RWPE1 (cell line): ENCODE data around the gene HMOX1.

Experiments
- CTCF ChIA-PET: fragments of 350-600 bp; sonication (Branson Sonifier 250); formaldehyde crosslinking; extraction: SDS; loops from one replicate; lab custom pipeline; 2021; lab: Yijun Ruan, JAX
- POLR2A ChIA-PET: fragments of 400-600 bp; formaldehyde crosslinking; extraction: SDS; loops from one replicate; lab custom pipeline; 2020; ENCODE audit warnings: antibody characterized with exemption; ENCODE audit not compliant: low non-redundant PET; lab: Yijun Ruan, JAX
- DNase-seq: peaks from one replicate; pipeline ENCODE4 v3.0.0; 2012; ENCODE audit warnings: low spot score
- H3K27ac ChIP-seq: fragments of 450-650 bp; 2 replicates; pipeline ENCODE4 v1.5.1; 2017
- TF ChIP-seq, protein P1 (sequence below): fragments of 450-650 bp; conservative IDR thresholded peaks from 2 replicates; pipeline ENCODE4 v1.5.1; 2017; ENCODE audit warnings: low read depth, mild to moderate bottlenecking

The HMOX1 gene

GRCh38 chr22:35439365-35439717 is 58.4 kb downstream of the HMOX1 start:
- ChIA-PET POLR2A (no interaction called here), CTCF (no interaction called here)
- no peak overlapping the region for H3K27ac ChIP-seq
- no peak for DNase-seq
- TF ChIP-seq, protein P1, sequence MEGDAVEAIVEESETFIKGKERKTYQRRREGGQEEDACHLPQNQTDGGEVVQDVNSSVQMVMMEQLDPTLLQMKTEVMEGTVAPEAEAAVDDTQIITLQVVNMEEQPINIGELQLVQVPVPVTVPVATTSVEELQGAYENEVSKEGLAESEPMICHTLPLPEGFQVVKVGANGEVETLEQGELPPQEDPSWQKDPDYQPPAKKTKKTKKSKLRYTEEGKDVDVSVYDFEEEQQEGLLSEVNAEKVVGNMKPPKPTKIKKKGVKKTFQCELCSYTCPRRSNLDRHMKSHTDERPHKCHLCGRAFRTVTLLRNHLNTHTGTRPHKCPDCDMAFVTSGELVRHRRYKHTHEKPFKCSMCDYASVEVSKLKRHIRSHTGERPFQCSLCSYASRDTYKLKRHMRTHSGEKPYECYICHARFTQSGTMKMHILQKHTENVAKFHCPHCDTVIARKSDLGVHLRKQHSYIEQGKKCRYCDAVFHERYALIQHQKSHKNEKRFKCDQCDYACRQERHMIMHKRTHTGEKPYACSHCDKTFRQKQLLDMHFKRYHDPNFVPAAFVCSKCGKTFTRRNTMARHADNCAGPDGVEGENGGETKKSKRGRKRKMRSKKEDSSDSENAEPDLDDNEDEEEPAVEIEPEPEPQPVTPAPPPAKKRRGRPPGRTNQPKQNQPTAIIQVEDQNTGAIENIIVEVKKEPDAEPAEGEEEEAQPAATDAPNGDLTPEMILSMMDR = no peak

GRCh38 chr22:35440129-35440528 is 59.2 kb downstream of the HMOX1 start:
- DNase-seq = no peak
- H3K27ac ChIP-seq = no peak overlapping the region
- ChIA-PET POLR2A (no interaction called here), CTCF (no interaction called here)
- TF ChIP-seq, protein P1 = no peak

GRCh38 chr22:35441489-35442100 is 60.7 kb downstream of the HMOX1 start:
- CTCF ChIA-PET = no interaction called here
- peak overlapping the region; percentile 69; the same call in 1 of the 2 replicates for H3K27ac ChIP-seq
- POLR2A ChIA-PET = no interaction called here
- TF ChIP-seq, protein P1 = no peak
- no peak for DNase-seq

DNA sequence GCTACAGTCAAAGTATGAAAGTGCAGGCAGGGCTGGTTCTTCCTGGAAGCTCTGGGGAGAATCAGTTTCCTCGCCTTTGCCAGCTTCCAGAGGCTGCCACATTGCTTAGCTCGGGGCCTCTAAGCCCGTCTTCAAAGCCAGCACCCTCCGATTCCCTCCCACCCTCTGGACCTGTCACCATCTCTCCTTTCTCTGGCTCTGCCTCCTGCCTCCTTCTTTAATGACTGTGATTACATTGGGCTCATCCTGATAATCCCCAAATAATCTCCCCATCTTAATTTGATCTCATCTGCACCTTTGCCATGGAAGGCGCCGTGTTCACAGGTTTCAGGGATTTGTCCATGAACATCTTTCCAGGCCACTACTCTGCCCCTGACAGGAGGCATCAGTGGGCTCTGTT is 61.6 kb downstream of the HMOX1 start:
- TF ChIP-seq, protein P1 = no peak
- H3K27ac ChIP-seq = peak overlapping the region; percentile 69
- ChIA-PET CTCF (interaction anchor here (0.6 kb wide), 1 partner anchor 296 kb away, joined by 3 read pairs; no protein-coding TSS in a partner anchor), POLR2A (no interaction called here)
- DNase-seq = no peak

- CTCF ChIA-PET = no interaction called here
- POLR2A ChIA-PET = no interaction called here
- DNase-seq = no peak
- TF ChIP-seq, protein P1 = no peak
- H3K27ac ChIP-seq = peak overlapping the region; percentile 69
These were observed 62.4 kb downstream of the HMOX1 start for GRCh38 chr22:35443338-35443737.
